A673 (cell line): ENCODE results near the gene DLG2. TPM values are rescaled to one million over a fixed set of nuclear protein-coding genes. Genes with fewer than 3 reads are reported as not detected.

ENCODE experiments used
- BruUV-seq: library from RNA; stranded (reverse); fragments of 400-500 nt; replicated peaks from 2 replicates; lab custom pipeline; 2021; lab: Mats Ljungman, UMichigan
- CTCF ChIA-PET: fragments of 300-600 bp; sonication (Branson Sonifier 250); formaldehyde crosslinking; loops from one replicate; lab custom pipeline; 2022; ENCODE audit warnings: antibody characterized with exemption; lab: Charles Lee
- POLR2A ChIA-PET: fragments of 300-600 bp; sonication (Branson Sonifier 250); formaldehyde crosslinking; loops from one replicate; lab custom pipeline; 2022; ENCODE audit warnings: antibody characterized with exemption; ENCODE audit not compliant: low non-redundant PET; lab: Charles Lee
- DNase-seq: peaks from one replicate; pipeline ENCODE4 v3.0.0-alpha.2; 2015; ENCODE audit warnings: low spot score
- H3K27ac ChIP-seq: fragments of 200-600 bp; sonication (generic); 2 replicates; pipeline ENCODE4 v1.5.1; 2016; ENCODE audit warnings: mixed run types, low read depth, mild to moderate bottlenecking, mixed read lengths, antibody characterized with exemption, low read length; ENCODE audit not compliant: poor library complexity, severe bottlenecking
- H3K27me3 ChIP-seq: fragments of 200-600 bp; sonication (generic); replicated peaks from 2 replicates; pipeline ENCODE4 v1.6.1; 2017; ENCODE audit warnings: mixed run types, low read depth, mild to moderate bottlenecking, mixed read lengths, antibody characterized with exemption, low read length; ENCODE audit not compliant: insufficient read depth, poor library complexity
- H3K36me3 ChIP-seq: fragments of 200-600 bp; sonication (generic); 2 replicates; pipeline ENCODE4 v1.6.1; 2016; ENCODE audit warnings: mixed run types, mild to moderate bottlenecking, mixed read lengths, antibody characterized with exemption, low read length; ENCODE audit not compliant: insufficient read depth, poor library complexity, severe bottlenecking
- H3K4me1 ChIP-seq: fragments of 200-600 bp; sonication (generic); 2 replicates; pipeline ENCODE4 v1.6.1; 2017; ENCODE audit warnings: mixed run types, mild to moderate bottlenecking, mixed read lengths, antibody characterized with exemption, low read length; ENCODE audit not compliant: insufficient read depth, poor library complexity, severe bottlenecking
- H3K4me3 ChIP-seq: fragments of 200-600 bp; sonication (generic); 2 replicates; pipeline ENCODE4 v1.5.1; 2016; ENCODE audit warnings: low read depth, mixed run types, mild to moderate bottlenecking, mixed read lengths, low read length; ENCODE audit not compliant: poor library complexity, severe bottlenecking
- H3K9me3 ChIP-seq: fragments of 200-600 bp; sonication (generic); 2 replicates; pipeline ENCODE4 v1.6.1; 2016; ENCODE audit warnings: mixed run types, low read depth, mild to moderate bottlenecking, mixed read lengths, antibody characterized with exemption, low read length; ENCODE audit not compliant: poor library complexity, severe bottlenecking
- EZH2 ChIP-seq: fragments of 200-600 bp; sonication (generic); IDR thresholded peaks from 2 replicates; pipeline ENCODE4 v1.6.1; 2017; ENCODE audit warnings: borderline replicate concordance, low read depth, mild to moderate bottlenecking, mixed read lengths, antibody characterized with exemption, low read length; ENCODE audit not compliant: poor library complexity, severe bottlenecking
- intact Hi-C: fragments of 100-400 bp; cut with micrococcal nuclease; formaldehyde crosslinking; loops from one replicate; pipeline ENCODE4 v1.10.0; 2022; ENCODE audit not compliant: unreplicated experiment
- total RNA-seq: library from RNA; stranded (reverse); gene quantifications from 2 replicates; pipeline ENCODE4 v1.2.3, GENCODE V29; 2021
- TF ChIP-seq, protein P1 (sequence below): fragments of 300-800, 200-600 bp; sonication (generic); conservative IDR thresholded peaks from 2 replicates; pipeline ENCODE4 v1.5.1; 2017; ENCODE audit warnings: low read depth, mild to moderate bottlenecking, antibody characterized with exemption, low read length, moderate library complexity, mixed read lengths

DLG2 gene
- total RNA-seq, 1 experiment from 2014 or later: 277 TPM

DNA sequence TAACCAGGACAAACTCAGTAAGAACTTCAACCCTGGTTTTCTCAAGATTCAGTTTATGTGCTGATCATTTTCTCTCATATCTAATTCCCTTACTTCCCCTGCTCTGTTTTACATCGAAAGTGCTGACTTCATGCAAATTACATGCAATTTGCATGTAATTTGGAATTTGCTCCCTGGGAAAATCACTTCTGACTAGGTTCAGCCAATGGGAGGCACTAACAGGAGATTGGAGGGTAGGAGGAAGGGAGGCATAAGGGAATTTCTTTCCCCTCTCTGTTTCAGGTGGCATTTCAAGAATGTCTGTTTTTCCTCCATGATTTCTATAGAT, 1977.7 kb downstream of the DLG2 start:
- peaks cover 39% of the 10 kb centered on the region for H3K36me3 ChIP-seq
- BruUV-seq: no TSS peak
- intact Hi-C loops: no loop called here
- CTCF ChIA-PET: no interaction called here
- peaks cover 79% of the 10 kb centered on the region for H3K4me1 ChIP-seq
- POLR2A ChIA-PET: no interaction called here
- no peaks in the 10 kb centered on the region for H3K9me3 ChIP-seq
- H3K27ac ChIP-seq: peak overlapping the region; percentile 52
- no peak overlapping the region for H3K4me3 ChIP-seq
- TF ChIP-seq, protein P1, sequence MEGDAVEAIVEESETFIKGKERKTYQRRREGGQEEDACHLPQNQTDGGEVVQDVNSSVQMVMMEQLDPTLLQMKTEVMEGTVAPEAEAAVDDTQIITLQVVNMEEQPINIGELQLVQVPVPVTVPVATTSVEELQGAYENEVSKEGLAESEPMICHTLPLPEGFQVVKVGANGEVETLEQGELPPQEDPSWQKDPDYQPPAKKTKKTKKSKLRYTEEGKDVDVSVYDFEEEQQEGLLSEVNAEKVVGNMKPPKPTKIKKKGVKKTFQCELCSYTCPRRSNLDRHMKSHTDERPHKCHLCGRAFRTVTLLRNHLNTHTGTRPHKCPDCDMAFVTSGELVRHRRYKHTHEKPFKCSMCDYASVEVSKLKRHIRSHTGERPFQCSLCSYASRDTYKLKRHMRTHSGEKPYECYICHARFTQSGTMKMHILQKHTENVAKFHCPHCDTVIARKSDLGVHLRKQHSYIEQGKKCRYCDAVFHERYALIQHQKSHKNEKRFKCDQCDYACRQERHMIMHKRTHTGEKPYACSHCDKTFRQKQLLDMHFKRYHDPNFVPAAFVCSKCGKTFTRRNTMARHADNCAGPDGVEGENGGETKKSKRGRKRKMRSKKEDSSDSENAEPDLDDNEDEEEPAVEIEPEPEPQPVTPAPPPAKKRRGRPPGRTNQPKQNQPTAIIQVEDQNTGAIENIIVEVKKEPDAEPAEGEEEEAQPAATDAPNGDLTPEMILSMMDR: no peak
- TF ChIP-seq EZH2: no peak
- no peaks in the 10 kb centered on the region for H3K27me3 ChIP-seq
- DNase-seq: peak; percentile 62

DNA sequence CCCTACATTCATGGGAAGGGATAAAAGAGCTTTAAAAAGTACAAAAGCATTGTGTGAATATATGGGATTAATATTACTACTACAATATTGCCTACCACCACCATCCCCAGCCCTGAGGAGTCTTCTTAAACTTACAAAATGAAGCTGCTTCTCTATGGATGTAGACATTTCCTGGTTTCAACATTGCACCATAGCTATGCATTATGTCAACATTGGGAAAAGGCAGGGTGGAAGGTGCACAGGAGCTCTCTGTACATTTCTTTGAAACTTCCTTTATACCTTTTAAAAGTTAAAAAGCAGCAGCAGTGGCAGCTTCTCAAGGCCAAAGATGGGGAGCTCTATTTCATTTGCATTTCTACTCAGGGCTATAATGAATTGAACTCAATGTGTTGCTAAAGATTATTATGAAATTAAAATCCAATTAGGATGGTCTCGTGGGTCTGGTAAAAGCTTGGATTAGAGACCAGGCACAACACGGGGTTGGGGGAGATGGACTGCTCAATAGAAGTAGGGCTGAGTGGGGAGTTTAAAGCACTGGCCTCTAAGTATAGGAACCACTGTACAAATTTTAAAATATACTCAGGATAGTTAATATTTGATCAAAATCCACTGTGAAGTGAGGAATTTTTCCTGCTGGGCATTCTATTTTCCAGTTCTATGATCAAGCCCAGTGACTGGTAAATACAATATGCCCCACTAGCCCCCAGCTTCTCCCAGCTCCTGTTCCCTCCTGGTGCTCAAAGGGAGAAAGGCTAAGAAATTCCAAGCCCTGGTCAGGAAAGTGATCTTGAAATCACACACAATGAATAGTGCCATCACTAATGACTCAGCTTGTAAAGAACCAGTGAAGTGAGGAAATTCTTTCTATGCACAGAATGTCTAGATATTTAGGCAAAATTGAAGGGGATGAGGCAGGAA, 1978.3 kb downstream of the DLG2 start:
- Histone ChIP-seq H3K9me3 (no peaks in the 10 kb centered on the region), H3K27me3 (no peaks in the 10 kb centered on the region), H3K27ac (peak overlapping the region; percentile 52), H3K4me1 (peaks cover 85% of the 10 kb centered on the region), H3K36me3 (peaks cover 35% of the 10 kb centered on the region), H3K4me3 (no peak overlapping the region)
- ChIA-PET POLR2A (interaction anchor here (0.6 to 0.7 kb wide), 3 partner anchors 12 to 99 kb away, joined by 3 to 4 read pairs (median 3); no protein-coding TSS in a partner anchor), CTCF (no interaction called here)
- intact Hi-C loops: no loop called here
- no TSS peak for BruUV-seq
- TF ChIP-seq, protein P1: no peak
- TF ChIP-seq EZH2: no peak
- peak; percentile 57 for DNase-seq

DNA sequence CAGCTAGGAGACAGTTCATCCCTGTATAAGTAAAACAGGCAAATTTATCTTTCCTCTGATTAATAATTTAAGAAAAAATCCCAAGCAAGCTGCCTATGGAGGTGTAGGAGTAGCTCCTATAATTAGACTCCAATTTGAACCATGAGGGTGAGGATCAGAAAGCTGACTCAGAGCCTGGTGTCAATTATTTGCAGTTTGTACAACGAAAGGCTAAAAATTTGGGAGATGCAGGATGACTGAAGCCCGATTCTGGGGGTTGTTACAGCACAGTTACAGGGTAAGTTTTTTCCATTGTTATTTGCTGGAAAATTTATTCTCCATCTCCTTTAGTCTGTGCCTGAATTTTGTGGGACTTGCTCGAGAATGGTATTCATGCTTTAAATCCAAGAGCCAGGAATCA, 1981.6 kb downstream of the DLG2 start:
- Histone ChIP-seq H3K4me1 (peaks cover 100% of the 10 kb centered on the region), H3K4me3 (no peak overlapping the region), H3K27ac (peak overlapping the region; percentile 45), H3K9me3 (no peaks in the 10 kb centered on the region), H3K36me3 (peaks cover 25% of the 10 kb centered on the region), H3K27me3 (no peaks in the 10 kb centered on the region)
- TF ChIP-seq EZH2: no peak
- TF ChIP-seq, protein P1: no peak
- ChIA-PET CTCF (interaction anchor here (0.5 kb wide), 1 partner anchor 19 kb away, joined by 5 read pairs; no protein-coding TSS in a partner anchor), POLR2A (interaction anchor here (0.5 kb wide), 1 partner anchor 1997 kb away, joined by 5 read pairs; no protein-coding TSS in a partner anchor)
- DNase-seq: peak; percentile 40
- intact Hi-C loops: no loop called here
- no TSS peak for BruUV-seq
